HG03108 (cell line): ENCODE measurements around the gene GPC3.

Source experiments
- ATAC-seq: cut with Tn5 transposase; IDR thresholded peaks from one replicate; pipeline ENCODE4 v1.9.1; 2021; ENCODE audit warnings: moderate library complexity; ENCODE audit not compliant: unreplicated experiment

Gene GPC3

DNA sequence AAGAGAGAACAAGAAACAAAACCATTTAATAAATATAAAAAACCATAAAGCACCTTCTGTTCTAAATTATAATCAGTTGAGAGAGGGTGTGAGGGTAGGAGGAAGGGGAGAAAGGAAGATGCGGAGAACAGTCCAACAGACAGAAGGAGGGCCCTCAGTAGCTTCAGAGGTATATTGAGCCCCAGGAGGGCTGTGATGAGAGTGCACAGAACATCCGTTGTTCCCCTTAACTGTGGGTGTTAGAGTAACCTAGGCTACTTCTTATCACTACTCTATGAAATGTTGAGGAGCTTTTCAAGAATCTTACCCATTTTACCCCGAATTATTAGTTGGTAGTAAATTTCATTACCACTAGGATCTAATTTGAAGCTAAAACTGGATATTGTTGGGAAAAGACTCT, 13.8 kb downstream of the GPC3 start:
- ATAC-seq, result no peak

DNA sequence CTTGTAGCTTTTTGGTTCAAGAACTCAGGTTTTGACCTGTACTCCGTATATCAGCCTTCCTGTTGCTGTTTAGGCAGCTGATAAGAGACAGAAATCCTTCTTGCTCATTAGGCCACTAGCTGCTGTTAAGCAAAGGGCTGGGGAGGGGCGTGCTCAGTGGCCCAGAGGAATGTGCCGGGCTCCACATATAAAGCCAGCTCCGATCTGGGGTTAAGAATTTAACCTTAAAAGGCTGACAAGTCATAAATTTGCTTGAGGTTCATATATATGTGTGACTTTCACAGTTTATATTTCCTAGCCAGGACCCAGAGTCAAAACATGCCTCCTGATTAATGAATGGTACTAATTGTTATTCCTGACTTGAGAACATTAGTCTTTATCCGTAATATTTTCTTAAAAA, 15.3 kb downstream of the GPC3 start:
- no peak for ATAC-seq

DNA sequence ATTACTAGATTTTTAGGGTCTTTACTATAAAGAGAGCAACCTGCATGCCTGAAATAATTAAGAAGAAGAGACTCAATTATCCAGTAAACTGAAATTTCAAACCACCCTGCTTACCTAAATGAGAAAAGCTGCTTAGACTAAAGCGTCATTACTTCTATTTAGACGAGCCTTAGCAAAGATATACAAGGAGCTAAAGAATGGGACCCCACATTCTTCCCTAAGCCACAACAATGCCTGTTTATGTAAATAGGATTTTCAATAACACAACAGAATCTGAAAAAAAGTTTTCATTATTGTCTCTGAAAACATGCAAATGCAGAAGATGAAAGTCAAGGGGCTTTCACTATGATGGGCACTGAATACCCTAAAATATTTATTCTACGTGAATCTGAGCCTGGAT, 16.2 kb downstream of the GPC3 start:
- ATAC-seq, result no peak

DNA sequence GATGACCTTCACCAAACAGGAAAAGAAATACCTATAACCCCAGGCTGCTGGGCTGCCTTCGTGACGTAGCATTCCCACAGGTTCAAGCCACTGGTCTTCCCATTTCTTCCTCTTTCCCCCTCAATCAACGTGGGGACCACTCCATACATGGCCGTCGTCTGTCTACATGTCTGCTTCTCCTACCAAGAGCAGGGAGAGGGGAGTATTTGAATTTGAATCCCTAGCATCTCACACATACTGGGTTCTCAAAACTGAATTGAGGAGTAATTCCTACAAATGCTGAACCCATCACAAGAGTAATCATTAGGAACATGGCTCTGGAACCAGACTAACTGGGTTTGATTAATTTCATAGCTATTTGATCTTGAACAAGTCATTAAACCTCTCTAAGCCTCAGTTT, 17.3 kb downstream of the GPC3 start:
- ATAC-seq, result no peak

DNA sequence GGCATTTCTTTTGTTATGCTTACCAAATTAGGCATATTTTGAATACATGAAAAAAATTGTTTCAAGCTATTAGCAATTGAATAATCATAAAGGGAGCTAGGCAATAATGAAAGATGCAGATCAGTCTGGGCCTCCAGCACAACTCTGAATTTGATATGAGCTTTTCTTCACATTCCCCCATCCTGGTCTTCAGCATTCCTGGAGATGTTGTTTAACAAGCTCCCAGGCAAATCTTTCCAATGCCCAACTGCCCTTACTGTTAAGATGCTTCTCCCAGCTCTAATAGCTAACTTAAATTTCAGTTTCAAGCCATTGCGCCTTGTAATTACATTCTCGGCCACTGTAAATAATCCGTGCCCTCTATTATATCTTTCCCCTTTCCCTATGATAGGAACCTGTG, 19.2 kb downstream of the GPC3 start:
- ATAC-seq, result no peak

- ATAC-seq, result no peak
These were observed 20.1 kb downstream of the GPC3 start for GRCh38 chrX:133965321-133965720.

DNA sequence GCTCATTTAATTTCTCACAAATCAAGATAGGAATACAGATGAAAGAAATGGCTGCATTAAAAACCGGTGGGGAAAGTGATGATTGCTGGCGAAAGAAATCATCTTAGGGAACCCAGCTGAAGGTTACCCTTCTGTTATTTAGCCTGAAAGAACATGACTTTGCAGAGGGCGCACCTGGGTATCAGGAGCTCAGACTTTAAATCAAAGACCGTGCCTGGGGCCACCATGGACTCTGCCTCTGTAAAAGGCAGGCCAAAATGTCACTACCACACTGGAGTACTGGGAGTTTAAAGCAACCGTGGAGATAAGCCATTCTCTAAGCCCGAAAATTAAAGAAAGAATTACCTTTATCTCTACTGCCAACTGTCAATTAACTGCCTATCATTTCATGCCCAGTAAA, 24.3 kb downstream of the GPC3 start:
- no peak for ATAC-seq

- no peak for ATAC-seq
These were observed 25.4 kb downstream of the GPC3 start for GRCh38 chrX:133959972-133960371.

DNA sequence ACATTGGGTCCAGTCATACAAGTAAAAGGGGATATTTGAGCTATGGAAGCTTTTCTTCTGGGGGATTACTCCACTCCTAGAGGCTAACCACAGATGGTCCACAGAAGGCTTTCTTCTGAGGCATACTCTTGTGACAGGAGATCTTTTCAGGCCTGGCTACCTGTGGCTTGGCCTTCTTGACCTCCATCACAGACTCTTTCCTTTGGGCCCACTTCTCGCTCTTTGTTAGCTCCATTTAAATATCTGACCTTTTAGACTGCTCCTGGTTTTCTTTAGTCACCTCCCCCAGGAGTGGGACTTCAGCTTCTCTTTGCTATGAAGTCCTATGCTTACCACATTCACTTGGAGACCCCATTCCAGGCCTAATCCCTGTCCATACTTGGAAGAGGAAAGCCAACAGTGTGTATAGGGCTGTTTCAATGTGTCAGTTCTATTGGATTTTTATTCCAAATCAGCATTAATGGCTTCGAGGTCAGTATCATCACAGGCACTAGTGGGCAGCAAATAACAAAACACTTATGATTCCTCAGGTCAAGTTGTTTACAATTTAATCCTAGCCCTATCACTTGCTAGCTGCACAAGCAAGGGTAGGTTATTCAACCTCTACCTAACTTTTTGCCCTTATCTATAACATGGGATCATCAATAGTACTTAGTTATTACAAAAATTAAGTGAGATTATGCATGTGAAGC, 26.3 kb downstream of the GPC3 start:
- no peak for ATAC-seq

DNA sequence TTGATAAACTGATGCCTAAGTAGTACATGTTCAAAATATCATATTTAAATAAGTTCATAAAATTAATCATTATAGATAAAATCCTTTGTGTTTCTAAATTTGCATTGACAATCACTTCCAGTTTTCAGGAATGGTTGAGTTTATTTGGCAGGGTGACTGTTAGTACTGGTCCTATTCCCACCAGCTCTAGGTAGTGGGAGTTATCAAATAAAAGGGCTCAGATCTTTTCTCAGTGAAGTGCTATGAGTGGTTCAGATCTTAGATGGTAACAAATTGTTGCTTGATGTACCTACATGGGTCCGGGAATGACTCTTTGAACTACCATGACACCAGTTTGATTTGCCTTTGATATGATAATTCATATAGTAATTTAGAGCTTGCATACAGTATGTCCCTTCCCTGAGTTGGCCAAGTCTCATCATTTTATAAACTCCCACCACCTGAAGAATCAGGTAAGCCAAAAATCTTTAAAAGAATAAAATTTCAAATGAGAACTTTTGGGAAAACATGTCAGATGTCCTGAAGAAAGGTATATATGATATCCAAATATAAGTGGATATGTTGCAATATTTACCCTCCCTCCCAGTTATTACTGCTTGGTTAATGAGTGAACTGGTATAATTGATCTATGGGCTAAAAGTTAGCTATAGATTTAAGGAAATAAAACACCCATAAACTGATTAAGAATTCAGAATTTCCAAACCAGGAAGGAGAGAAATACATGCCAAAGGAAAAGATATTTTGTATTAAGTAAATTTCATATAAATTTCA, 28.6 kb downstream of the GPC3 start:
- ATAC-seq, result no peak

DNA sequence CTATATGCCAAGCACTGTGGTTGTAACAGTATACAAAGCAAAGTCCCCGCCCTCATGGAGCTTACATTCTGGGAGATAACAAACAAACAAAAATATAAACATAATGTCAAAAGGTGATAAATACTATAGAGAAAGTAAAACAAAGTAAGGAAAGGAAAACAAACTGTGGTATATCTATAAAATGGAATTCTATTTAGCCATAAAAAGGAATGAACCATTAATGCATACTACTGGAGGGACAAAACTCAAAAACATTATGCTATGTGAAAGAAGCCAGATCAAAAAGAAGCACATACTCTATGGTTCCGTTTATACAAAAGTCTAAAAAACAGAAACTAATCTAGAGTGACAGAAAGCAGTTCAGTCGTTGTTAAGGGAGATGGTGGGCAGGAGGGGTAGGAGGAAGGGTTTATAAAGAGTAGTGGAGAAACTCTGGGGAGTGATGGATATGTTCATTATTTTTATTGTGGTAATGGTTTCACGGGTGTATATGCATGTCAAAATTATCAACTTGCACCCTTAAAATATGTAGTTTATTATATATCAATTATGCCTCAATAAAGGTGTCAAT, 31.5 kb downstream of the GPC3 start:
- no peak for ATAC-seq

GRCh38 chrX:133953078-133953477, 32.3 kb downstream of the GPC3 start:
- ATAC-seq, result no peak

GRCh38 chrX:133951098-133951497, 34.3 kb downstream of the GPC3 start:
- ATAC-seq, result no peak

GRCh38 chrX:133950214-133950613, 35.2 kb downstream of the GPC3 start:
- ATAC-seq, result no peak

- no peak for ATAC-seq
These were observed 36.5 kb downstream of the GPC3 start for GRCh38 chrX:133948895-133949294.

- no peak for ATAC-seq
These were observed 37.4 kb downstream of the GPC3 start for GRCh38 chrX:133947996-133948395.

DNA sequence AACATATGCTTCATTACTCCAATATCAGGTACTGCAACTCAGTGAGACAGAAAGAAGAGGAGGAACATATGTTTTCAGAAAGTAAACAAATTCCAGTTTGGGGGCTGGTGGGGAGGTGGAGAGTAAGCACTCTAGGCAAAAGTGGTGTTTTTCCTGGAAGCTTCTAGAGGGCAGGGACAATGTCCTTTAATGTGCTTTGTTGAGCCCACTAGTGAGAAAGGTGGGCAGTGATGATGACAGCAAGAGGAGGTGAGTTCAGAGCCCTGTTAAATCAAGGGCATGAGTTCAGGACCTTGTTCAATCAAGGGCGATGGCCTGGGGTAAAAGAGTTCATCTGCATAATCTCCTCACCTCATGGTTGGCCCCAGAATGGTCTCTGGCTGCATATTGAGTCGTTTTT, 38.4 kb downstream of the GPC3 start:
- no peak for ATAC-seq

GRCh38 chrX:133943507-133943906, 41.9 kb downstream of the GPC3 start:
- ATAC-seq, result no peak

- ATAC-seq, result no peak
These were observed 45.6 kb downstream of the GPC3 start for GRCh38 chrX:133939655-133940302.

- ATAC-seq, result no peak
These were observed 46.9 kb downstream of the GPC3 start for GRCh38 chrX:133938530-133938929.

GRCh38 chrX:133937022-133937421, 48.4 kb downstream of the GPC3 start:
- no peak for ATAC-seq

DNA sequence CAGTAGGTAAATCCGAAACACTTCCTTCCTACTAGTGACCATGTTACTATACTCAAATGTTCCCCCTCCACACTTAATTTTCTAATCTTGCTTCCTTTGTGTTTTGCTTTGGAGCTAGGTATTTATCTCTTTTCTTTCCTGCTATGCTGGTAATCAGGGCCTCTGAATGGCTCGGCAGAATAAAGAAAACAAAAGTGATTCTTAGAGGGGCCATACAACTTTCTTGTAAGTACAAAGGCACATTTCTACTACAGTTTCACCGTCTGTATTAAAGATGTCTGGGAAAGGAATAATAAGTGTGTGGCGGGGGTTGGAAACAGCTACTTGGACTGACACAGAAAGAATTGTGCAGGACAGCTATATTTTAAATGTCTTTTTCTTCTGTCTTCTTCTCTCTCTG, 50.3 kb downstream of the GPC3 start:
- ATAC-seq, result no peak
